ENCODE results near the gene NEMP2. TPM values are rescaled to one million over a fixed set of nuclear protein-coding genes. Genes with fewer than 3 reads are reported as not detected.
A peak's percentile ranks its signal among the peaks of the same experiment; 100 is the strongest.
"Not testable (repeated sequence)": the region's sequence is repeated elsewhere in the genome, so short reads cannot be mapped to it uniquely, and the experiment has no call there.

The NEMP2 gene
- total RNA-seq, 1 donor from 2014 or later: 13.8 TPM

DNA sequence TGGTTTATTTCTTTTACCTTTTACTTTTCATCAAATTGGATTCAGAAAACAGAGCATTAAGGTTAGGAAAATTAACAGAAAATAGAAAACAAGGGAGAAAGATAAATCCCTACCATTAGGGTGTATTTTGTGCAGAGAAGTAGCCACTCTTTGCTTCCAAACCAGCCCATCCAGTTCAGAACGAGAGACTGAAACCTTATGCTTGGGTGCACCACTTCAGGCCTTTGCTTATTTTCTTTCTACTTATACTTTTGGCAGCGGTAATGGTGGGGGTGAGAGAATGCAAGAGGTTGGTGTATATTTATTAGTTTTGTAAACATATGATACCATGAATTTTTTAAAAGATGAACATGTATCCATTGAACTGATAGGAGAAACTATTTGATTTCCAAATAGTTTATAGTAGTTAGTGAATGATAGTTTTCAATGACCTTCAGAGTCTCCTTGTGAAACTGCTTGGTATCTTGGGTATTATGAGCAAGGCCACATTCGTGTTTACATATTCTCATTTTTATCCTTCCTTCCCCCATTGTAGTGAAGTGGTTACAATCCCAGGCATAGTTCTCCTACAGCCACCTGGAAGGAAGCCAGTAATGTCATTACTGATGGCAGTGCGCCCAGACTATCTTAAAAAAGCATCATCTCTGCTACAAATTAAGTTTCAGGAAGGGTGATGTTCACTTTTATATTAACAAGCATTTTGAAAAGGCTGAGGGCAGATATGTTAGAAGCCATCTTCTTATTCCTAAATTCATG, 65.5 kb downstream of the NEMP2 start:
- no peak overlapping the region for H3K4me3 Mint-ChIP-seq
- H3K27ac ChIP-seq: no peak overlapping the region
- DNase-seq (ENCODE audit: low spot score): no peak

DNA sequence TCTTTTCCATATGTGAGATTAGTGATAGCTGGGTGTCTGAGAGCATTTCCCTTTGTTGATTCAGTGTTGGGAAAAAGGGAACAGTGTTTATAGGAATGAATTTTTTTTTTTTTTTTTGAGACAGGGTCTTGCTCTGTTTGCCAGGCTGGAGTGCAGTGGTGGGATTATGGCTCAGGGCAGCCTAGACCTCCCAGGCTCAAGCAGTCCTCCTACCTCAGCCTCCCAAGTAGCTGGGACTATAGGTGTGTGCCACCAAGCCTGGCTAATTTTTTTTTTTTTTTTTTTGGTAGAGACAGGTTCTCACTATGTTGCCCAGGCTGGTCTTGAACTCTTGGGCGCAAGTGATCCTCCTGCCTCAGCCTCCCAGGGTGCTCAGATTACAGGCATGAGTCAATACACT, 66.2 kb downstream of the NEMP2 start:
- not testable (repeated sequence) for H4K20me1 ChIP-seq (ENCODE audit: low read depth); H3K27me3 Mint-ChIP-seq (ENCODE audit: insufficient read depth, low read depth); DNase-seq (ENCODE audit: low spot score); H3F3A ChIP-seq (ENCODE audit: low read depth); H3K36me3 ChIP-seq; H3K79me2 ChIP-seq (ENCODE audit: low read depth); H3K9ac ChIP-seq; H2AFZ ChIP-seq (replicated peaks); H3K9me3 ChIP-seq (ENCODE audit: low read depth); H3K27ac ChIP-seq; H3K36me3 Mint-ChIP-seq; H3K27me3 ChIP-seq; H3K4me2 ChIP-seq; H3K4me3 Mint-ChIP-seq; H3K27ac Mint-ChIP-seq; H3K4me3 ChIP-seq
- peaks cover 17% of the 10 kb centered on the region for H3K4me1 ChIP-seq
- H3K9me3 Mint-ChIP-seq: peaks cover 14% of the 10 kb centered on the region
- H3K4me1 Mint-ChIP-seq: peaks cover 21% of the 10 kb centered on the region

More for the DNA sequence above, 65.5 kb downstream of the NEMP2 start:
- Histone ChIP-seq H3F3A (ENCODE audit: low read depth) (no peaks in the 10 kb centered on the region), H3K79me2 (ENCODE audit: low read depth) (no peaks in the 10 kb centered on the region), H3K27me3 (no peaks in the 10 kb centered on the region), H3K4me3 (no peak overlapping the region), H2AFZ (replicated peaks) (no peak overlapping the region), H3K9ac (no peak overlapping the region), H3K9me3 (ENCODE audit: low read depth) (no peaks in the 10 kb centered on the region), H4K20me1 (ENCODE audit: low read depth) (no peaks in the 10 kb centered on the region), H3K36me3 (no peaks in the 10 kb centered on the region), H3K4me2 (no peak overlapping the region), H3K4me1 (peaks cover 17% of the 10 kb centered on the region)
- peaks cover 16% of the 10 kb centered on the region for H3K9me3 Mint-ChIP-seq
- peaks cover 3% of the 10 kb centered on the region for H3K27me3 Mint-ChIP-seq (ENCODE audit: insufficient read depth, low read depth)
- peaks cover 21% of the 10 kb centered on the region for H3K4me1 Mint-ChIP-seq
- no peaks in the 10 kb centered on the region for H3K36me3 Mint-ChIP-seq
- no peak for TF ChIP-seq EZH2phosphoT487 (IDR thresholded peaks at IDR 0.05)
- TF ChIP-seq, protein P1, sequence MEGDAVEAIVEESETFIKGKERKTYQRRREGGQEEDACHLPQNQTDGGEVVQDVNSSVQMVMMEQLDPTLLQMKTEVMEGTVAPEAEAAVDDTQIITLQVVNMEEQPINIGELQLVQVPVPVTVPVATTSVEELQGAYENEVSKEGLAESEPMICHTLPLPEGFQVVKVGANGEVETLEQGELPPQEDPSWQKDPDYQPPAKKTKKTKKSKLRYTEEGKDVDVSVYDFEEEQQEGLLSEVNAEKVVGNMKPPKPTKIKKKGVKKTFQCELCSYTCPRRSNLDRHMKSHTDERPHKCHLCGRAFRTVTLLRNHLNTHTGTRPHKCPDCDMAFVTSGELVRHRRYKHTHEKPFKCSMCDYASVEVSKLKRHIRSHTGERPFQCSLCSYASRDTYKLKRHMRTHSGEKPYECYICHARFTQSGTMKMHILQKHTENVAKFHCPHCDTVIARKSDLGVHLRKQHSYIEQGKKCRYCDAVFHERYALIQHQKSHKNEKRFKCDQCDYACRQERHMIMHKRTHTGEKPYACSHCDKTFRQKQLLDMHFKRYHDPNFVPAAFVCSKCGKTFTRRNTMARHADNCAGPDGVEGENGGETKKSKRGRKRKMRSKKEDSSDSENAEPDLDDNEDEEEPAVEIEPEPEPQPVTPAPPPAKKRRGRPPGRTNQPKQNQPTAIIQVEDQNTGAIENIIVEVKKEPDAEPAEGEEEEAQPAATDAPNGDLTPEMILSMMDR (IDR thresholded peaks at IDR 0.05): no peak
- H3K27ac Mint-ChIP-seq: no peak overlapping the region

DNA sequence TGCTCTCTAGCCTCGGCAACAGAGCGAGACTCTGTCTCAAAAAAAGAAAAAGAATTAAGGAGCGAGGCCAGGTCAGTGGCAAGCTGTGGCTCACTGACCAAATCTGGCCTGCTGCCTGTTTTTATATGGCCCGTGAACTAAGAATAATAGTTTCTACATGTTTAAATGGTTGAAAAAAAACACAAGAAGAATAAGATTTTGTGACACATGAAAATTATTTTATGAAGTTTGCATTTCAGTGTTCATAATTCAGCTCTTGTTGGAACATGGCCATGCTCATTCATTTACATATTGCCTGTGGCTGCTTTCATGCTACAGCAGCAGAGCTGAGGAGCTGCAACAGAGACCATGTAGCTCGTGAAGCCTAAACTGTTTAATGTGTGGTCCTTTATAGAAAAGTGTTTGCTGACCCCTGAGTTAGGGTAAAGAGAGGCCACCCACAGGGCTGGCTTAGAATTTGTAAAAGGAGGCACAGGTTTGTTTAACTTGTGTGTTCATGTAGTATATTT, 66.9 kb downstream of the NEMP2 start:
- no peaks in the 10 kb centered on the region for H4K20me1 ChIP-seq (ENCODE audit: low read depth)
- H3K4me3 ChIP-seq: no peak overlapping the region
- H3K4me3 Mint-ChIP-seq: no peak overlapping the region
- no peak overlapping the region for H3K9ac ChIP-seq
- peaks cover 3% of the 10 kb centered on the region for H3K27me3 Mint-ChIP-seq (ENCODE audit: insufficient read depth, low read depth)
- H3K4me1 Mint-ChIP-seq: peaks cover 21% of the 10 kb centered on the region
- no peak overlapping the region for H3K27ac ChIP-seq
- peaks cover 9% of the 10 kb centered on the region for H3K9me3 Mint-ChIP-seq
- H3K27ac Mint-ChIP-seq: peak overlapping the region; percentile 15
- H2AFZ ChIP-seq (replicated peaks): no peak overlapping the region
- no peaks in the 10 kb centered on the region for H3K36me3 ChIP-seq
- DNase-seq (ENCODE audit: low spot score): peak; percentile 30
- no peaks in the 10 kb centered on the region for H3F3A ChIP-seq (ENCODE audit: low read depth)
- H3K36me3 Mint-ChIP-seq: no peaks in the 10 kb centered on the region
- no peaks in the 10 kb centered on the region for H3K9me3 ChIP-seq (ENCODE audit: low read depth)
- peaks cover 17% of the 10 kb centered on the region for H3K4me1 ChIP-seq
- TF ChIP-seq EZH2phosphoT487 (IDR thresholded peaks at IDR 0.05) (no peak), EZH2 (IDR thresholded peaks at IDR 0.05) (no peak)
- TF ChIP-seq, protein P1 (IDR thresholded peaks at IDR 0.05): no peak
- no peak overlapping the region for H3K4me2 ChIP-seq
- no peaks in the 10 kb centered on the region for H3K79me2 ChIP-seq (ENCODE audit: low read depth)
- no peaks in the 10 kb centered on the region for H3K27me3 ChIP-seq

DNA sequence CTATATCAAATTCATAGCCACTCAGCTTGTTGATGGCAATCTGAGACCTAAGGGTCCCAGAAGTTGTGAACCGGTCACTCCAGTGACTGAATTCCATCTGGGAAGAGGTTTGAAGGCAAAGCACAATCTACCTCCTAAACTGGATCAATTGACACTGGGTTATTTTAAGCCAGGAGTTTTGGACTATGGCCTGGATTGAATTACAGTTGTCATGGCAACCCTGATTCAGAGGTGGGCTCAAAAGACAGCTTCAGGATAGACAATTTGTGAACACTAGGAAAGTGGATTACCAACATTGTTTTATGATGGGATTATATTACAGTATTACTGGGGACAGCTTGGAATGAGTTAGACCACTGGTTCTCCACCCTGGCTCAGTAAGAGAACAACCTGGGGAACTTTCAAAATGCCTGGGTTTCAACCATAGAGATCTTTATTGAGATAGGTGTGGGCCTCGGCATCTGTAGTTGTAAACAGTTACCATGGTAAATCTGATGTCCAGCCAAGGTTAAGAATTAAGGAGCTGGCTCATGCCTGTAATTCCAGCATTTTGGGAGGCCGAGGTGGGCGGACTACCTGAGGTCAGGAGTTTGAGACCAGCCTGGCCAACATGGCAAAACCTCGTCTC, 67.6 kb downstream of the NEMP2 start:
- H3K36me3 ChIP-seq: no peaks in the 10 kb centered on the region
- TF ChIP-seq EZH2phosphoT487 (IDR thresholded peaks at IDR 0.05) (no peak), EZH2 (IDR thresholded peaks at IDR 0.05) (no peak)
- TF ChIP-seq, protein P1 (IDR thresholded peaks at IDR 0.05): no peak
- no peak overlapping the region for H3K4me3 Mint-ChIP-seq
- H3K4me1 Mint-ChIP-seq: peaks cover 23% of the 10 kb centered on the region
- no peak overlapping the region for H3K4me3 ChIP-seq
- no peaks in the 10 kb centered on the region for H3K9me3 ChIP-seq (ENCODE audit: low read depth)
- H3K9ac ChIP-seq: no peak overlapping the region
- H4K20me1 ChIP-seq (ENCODE audit: low read depth): no peaks in the 10 kb centered on the region
- no peak overlapping the region for H3K4me2 ChIP-seq
- H3F3A ChIP-seq (ENCODE audit: low read depth): no peaks in the 10 kb centered on the region
- H3K27me3 ChIP-seq: no peaks in the 10 kb centered on the region
- no peaks in the 10 kb centered on the region for H3K79me2 ChIP-seq (ENCODE audit: low read depth)
- DNase-seq (ENCODE audit: low spot score): peak; percentile 39
- peaks cover 6% of the 10 kb centered on the region for H3K9me3 Mint-ChIP-seq
- H3K36me3 Mint-ChIP-seq: no peaks in the 10 kb centered on the region
- no peak overlapping the region for H2AFZ ChIP-seq (replicated peaks)
- H3K4me1 ChIP-seq: peaks cover 21% of the 10 kb centered on the region
- no peak overlapping the region for H3K27ac Mint-ChIP-seq
- H3K27me3 Mint-ChIP-seq (ENCODE audit: insufficient read depth, low read depth): peaks cover 3% of the 10 kb centered on the region
- H3K27ac ChIP-seq: no peak overlapping the region
